Stimulated activated CD4-positive, alpha-beta T cell treated with anti-CD3 and anti-CD28 coated beads, Interleukin-2, amount 100 ng/mL, for 48 hours (primary cell): ENCODE measurements around the gene TEX50.
"Not testable (repeated sequence)": the region's sequence is repeated elsewhere in the genome, so short reads cannot be mapped to it uniquely, and the experiment has no call there.

ENCODE experiments used
- DNase-seq, 2 donors: peaks; one replicate each; pipeline ENCODE4 v3.0.0-alpha.2; 2020

Gene TEX50

GRCh38 chr1:173663159-173663558 lies 28.0 kb downstream of the TEX50 start:
- DNase-seq, result no peak

GRCh38 chr1:173666646-173667045 lies 31.5 kb downstream of the TEX50 start:
- no peak for DNase-seq

- no peak for DNase-seq
These were observed 34.4 kb downstream of the TEX50 start, which contains the start of gene ANKRD45 for GRCh38 chr1:173669491-173669941. Gene ANKRD45 (minus strand): TSS chr1:173669851. CDS start chr1:173659418, 10,433 bp downstream.

GRCh38 chr1:173674496-173674895 lies 39.4 kb downstream of the TEX50 start:
- not testable (repeated sequence) for DNase-seq

- not testable (repeated sequence) for DNase-seq
These were observed 45.0 kb downstream of the TEX50 start for GRCh38 chr1:173680152-173680551.

GRCh38 chr1:173682184-173682583 lies 47.0 kb downstream of the TEX50 start:
- no peak for DNase-seq

GRCh38 chr1:173683838-173684237 lies 48.7 kb downstream of the TEX50 start:
- DNase-seq, result not testable (repeated sequence)

- not testable (repeated sequence) for DNase-seq
These were observed 50.0 kb downstream of the TEX50 start for GRCh38 chr1:173685121-173685520.
